Rectal smooth muscle tissue (tissue), 1 donor: ENCODE data around the gene GPRASP2.
"Not testable (repeated sequence)": the region's sequence is repeated elsewhere in the genome, so short reads cannot be mapped to it uniquely, and the experiment has no call there.

Source experiments
- H3K27ac ChIP-seq: one replicate; pipeline ENCODE4 v1.7.0; 2013; ENCODE audit warnings: low read depth, low read length, inconsistent platforms
- H3K27me3 ChIP-seq: one replicate; pipeline ENCODE4 v1.7.0; 2013; ENCODE audit warnings: low read length; ENCODE audit not compliant: control insufficient read depth, insufficient read depth
- H3K36me3 ChIP-seq: one replicate; pipeline ENCODE4 v1.7.0; 2013; ENCODE audit warnings: low read length; ENCODE audit not compliant: control insufficient read depth, insufficient read depth
- H3K4me1 ChIP-seq: one replicate; pipeline ENCODE4 v1.7.0; 2013; ENCODE audit warnings: low read length; ENCODE audit not compliant: control insufficient read depth, insufficient read depth
- H3K4me3 ChIP-seq: one replicate; pipeline ENCODE4 v1.7.0; 2013; ENCODE audit warnings: low read length
- H3K9ac ChIP-seq: one replicate; pipeline ENCODE4 v1.7.0; 2013; ENCODE audit warnings: low read length

GPRASP2 gene

DNA sequence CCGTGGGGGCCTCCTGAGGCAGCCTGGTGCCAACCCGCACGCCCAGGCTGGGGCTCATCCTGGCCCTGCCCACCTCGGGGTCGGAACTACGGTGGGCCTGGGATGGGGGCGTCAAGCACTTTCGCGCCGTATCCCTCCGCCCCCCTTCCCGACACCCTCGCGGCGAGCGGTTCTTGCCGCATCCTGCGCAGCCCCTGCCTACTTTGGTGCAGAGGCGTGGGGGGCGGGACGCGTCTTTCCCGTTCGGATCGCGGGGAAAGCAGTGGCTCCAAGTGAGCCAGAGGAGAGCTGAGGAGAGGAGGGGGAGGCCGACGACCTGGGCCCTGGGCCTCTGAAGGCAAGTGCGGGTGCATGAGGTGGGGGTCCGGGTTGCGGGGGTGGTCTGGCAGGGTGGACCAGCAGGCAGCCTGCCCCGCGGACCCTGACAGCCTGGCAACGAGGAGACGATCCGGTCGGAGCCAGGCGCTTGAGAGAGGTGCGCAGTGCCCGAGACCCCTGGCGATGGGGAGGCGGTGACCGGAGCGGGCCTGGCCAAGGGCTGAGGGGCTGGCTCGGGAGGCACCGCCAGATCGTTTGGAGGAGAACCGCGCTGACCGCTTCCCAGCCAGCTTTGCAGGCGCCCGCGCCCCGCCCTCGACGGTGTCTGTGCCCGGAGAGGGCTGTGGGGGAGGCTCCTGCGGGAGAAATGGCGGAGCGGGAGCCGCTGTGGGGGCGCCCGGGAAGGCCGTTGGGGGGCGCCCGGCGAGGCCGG lies at the start of gene GPRASP2:
TSS of gene GPRASP2 (plus strand) at position 233 of the 751 bp plus-strand sequence. CDS start 2,422 bp downstream, outside the sequence.
- peak within 1 kb of the TSS; percentile 89 for H3K27ac ChIP-seq
- peak within 1 kb of the TSS; percentile 24 for H3K9ac ChIP-seq

DNA sequence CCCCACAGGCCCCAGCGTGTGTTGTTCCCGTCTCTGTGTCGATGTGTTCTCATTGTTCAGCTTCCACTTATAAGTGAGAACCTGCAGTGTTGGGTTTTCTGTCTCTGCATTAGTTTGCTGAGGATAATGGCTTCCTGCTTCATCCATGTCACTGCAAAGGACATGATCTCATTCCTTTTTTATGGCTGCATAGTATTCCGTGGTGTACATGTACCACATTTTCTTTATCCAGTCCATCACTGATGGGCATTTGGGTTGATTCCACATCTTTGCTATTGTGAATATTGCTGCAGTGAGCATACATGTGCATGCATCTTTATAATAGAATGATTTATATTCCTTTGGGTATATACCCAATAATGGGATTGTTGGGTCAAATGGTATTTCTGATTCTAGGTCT lies 48.4 kb upstream of the GPRASP2 start:
- not testable (repeated sequence) for H3K4me3 ChIP-seq, H3K27me3 ChIP-seq, H3K36me3 ChIP-seq, H3K4me1 ChIP-seq, H3K9ac ChIP-seq, H3K27ac ChIP-seq

More for the DNA sequence above, at the start of gene GPRASP2:
- Histone ChIP-seq H3K27me3 (no peaks in the 10 kb centered on the region), H3K4me1 (no peaks in the 10 kb centered on the region), H3K36me3 (no peaks in the 10 kb centered on the region), H3K4me3 (peak within 1 kb of the TSS; percentile 71)

DNA sequence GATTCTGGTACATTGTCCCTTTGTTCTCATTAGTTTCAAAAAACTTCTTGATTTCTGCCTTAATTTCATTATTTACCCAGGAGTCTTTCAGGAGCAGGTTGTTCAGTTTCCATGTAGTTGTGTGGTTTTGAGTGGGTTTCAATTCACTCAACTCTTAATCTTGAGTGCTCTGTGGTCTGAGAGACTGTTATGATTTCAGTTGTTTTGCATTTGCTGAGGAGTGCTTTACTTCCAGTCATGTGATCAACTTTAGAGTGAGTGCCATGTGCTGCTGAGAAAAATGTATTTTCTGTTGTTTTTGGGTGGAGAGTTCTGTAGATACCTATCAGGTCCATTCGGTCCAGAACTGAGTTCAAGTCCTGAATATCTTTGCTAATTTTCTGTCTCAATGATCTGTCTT lies 45.2 kb upstream of the GPRASP2 start:
- H3K9ac ChIP-seq, H3K27me3 ChIP-seq, H3K4me1 ChIP-seq, H3K27ac ChIP-seq, H3K4me3 ChIP-seq, H3K36me3 ChIP-seq: not testable (repeated sequence)

DNA sequence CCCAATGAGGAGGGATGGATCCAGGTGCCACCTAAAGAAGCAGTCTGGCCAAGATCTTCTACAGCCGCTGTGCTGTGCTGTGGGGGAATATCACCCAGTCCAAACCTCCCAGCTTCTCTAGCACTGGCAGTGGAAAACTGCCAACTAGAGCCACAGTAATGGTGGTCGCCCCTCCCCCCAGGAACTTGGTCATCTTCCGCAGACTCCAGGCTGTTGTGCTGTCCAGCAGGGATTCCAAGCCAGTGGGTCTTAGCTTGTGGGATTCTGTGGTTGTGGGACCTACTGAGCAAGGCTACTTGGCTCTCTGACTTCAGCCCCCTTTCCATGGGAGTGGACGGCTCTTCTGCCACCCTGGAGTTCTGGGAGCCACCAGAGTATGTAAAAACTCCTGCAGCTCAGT lies 42.7 kb upstream of the GPRASP2 start:
- Histone ChIP-seq H3K27me3 (no peaks in the 10 kb centered on the region), H3K4me3 (no peak overlapping the region), H3K4me1 (no peaks in the 10 kb centered on the region), H3K27ac (no peak overlapping the region), H3K9ac (no peak overlapping the region), H3K36me3 (no peaks in the 10 kb centered on the region)

DNA sequence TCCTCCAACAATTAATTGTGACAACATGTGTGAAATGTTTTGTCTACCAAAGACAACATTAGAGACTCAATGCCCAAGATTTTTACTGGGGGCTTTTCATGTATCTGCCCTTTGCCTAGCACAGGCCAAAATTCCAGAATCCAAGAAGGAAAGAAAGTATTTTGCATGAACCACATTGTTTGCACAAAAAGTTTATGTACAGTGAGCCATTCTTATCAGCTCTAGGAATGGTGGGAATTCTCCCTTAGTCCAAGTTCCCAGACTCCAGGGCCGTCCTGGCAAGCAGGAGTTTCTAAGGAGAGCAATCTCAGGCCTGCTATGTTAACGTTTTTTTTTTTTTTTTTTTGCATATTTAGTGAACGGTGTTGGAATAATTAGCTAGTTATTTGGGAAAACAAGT lies 39.4 kb upstream of the GPRASP2 start:
- Histone ChIP-seq H3K27ac (no peak overlapping the region), H3K9ac (no peak overlapping the region), H3K4me1 (no peaks in the 10 kb centered on the region), H3K36me3 (no peaks in the 10 kb centered on the region), H3K4me3 (no peak overlapping the region), H3K27me3 (no peaks in the 10 kb centered on the region)

DNA sequence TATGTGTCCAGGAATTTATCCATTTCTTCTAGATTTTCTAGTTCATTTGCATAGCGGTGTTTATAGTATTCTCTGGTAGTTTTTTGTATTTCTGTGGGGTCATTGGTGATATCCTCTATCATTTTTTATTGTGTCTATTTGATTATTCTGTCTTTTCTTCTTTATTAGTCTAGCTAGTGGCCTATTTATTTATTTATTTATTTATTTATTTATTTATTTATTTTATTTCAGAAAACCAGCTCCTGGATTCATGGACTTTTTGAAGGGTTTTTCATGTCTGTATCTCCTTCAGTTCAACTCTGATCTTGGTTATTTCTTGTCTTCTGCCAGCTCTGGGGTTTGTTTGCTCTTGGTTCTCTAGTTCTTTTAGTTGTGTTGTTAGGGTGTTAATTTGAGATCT lies 34.8 kb upstream of the GPRASP2 start:
- not testable (repeated sequence) for H3K4me1 ChIP-seq, H3K9ac ChIP-seq, H3K4me3 ChIP-seq, H3K27me3 ChIP-seq, H3K36me3 ChIP-seq, H3K27ac ChIP-seq

DNA sequence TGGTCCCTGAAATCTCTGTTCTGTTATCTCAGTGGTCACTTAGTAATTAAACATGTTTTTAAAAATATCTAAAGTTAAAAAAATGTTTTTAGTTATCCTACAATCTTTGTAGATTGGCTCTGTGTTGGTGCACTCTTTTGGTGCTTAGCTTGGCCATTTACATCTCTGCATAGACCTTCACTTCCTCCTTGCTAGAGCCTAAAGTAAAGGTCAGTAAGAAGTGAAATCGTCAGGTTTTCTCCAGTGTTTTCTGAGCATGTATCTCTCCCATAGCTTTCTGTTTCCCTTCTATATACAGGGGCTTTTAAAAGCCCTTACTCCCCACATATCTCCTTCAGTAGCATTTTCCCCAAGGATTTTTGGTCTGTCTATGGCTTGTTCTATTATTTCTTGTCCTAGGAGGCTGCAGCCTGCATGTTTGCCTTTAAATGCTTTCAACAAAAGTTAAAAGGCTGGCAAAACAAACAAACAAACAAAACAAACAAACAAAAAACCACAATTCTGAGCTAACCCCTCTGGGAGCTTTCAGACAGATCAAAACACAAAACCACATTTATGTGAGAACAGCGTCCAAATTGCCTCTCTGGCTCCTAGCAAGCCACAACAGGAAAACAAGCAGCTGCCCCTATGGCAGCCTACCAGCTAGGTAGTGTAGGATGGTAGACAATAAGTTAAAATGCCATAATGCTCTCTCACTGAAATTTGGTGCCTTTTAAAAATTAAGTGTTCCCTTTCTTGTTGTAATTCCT lies 27.3 kb upstream of the GPRASP2 start:
- Histone ChIP-seq H3K4me3 (no peak overlapping the region), H3K27me3 (no peaks in the 10 kb centered on the region), H3K9ac (no peak overlapping the region), H3K4me1 (no peaks in the 10 kb centered on the region), H3K27ac (no peak overlapping the region), H3K36me3 (no peaks in the 10 kb centered on the region)

DNA sequence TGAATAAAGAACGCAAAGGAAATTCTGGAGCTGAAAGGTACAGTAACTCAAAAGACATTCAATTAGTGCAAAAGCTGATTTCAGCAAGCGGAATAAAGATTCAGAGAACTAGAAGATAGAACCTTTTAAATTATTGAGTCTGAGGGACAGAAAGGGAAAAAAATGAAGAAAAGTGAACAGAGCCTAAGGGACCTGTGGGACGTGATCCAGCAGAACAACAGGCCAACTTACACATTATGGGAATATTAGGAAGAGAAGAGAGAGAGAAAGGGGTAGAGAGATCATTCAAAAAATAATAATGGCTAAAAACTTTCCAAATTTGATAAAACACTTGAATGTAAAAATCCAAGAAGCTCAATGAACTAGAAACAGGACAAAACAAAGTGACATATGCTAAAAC lies 17.5 kb upstream of the GPRASP2 start:
- Histone ChIP-seq H3K27me3 (no peaks in the 10 kb centered on the region), H3K4me1 (no peaks in the 10 kb centered on the region), H3K4me3 (no peak overlapping the region), H3K36me3 (no peaks in the 10 kb centered on the region), H3K9ac (no peak overlapping the region), H3K27ac (no peak overlapping the region)

DNA sequence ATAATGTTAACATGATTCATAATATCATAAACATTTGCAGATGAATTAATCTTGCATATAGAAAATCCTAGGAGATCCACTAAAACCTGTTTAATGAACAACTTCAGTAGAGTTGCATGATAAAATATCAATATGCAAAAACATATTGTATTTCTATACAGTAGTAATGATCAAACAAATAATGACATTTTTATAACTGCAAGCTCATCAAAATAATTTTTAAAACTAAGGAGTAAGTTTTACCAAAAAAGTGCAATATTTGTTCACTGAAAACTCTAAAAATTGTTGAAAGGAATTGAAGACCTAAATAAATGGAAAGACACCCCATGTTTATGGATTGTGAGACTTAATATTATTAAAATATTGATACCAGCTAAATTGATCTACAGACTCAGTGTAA lies 15.9 kb upstream of the GPRASP2 start:
- no peak overlapping the region for H3K27ac ChIP-seq
- no peak overlapping the region for H3K9ac ChIP-seq
- no peaks in the 10 kb centered on the region for H3K27me3 ChIP-seq
- no peak overlapping the region for H3K4me3 ChIP-seq
- H3K36me3 ChIP-seq, result no peaks in the 10 kb centered on the region
- H3K4me1 ChIP-seq, result no peaks in the 10 kb centered on the region

DNA sequence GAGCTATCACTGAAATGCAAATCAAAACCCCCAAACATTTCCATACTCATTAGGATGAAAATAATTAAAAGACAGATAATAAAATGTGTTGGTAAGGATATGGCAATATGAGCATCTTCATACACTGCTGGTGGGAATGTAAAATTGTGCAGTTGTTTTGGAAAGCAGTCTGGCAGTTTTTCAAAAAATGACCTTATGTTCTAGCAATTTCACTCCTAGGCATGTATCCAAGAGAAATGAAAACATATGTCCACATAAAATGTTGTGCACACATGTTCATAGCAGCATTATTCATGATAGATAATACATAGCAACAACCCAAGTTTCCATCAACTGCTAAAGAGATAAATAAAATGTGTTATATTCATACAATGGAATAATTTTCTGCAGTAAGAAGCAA lies 14.8 kb upstream of the GPRASP2 start:
- no peak overlapping the region for H3K4me3 ChIP-seq
- no peaks in the 10 kb centered on the region for H3K4me1 ChIP-seq
- H3K36me3 ChIP-seq, result no peaks in the 10 kb centered on the region
- no peak overlapping the region for H3K9ac ChIP-seq
- H3K27ac ChIP-seq, result no peak overlapping the region
- no peaks in the 10 kb centered on the region for H3K27me3 ChIP-seq

DNA sequence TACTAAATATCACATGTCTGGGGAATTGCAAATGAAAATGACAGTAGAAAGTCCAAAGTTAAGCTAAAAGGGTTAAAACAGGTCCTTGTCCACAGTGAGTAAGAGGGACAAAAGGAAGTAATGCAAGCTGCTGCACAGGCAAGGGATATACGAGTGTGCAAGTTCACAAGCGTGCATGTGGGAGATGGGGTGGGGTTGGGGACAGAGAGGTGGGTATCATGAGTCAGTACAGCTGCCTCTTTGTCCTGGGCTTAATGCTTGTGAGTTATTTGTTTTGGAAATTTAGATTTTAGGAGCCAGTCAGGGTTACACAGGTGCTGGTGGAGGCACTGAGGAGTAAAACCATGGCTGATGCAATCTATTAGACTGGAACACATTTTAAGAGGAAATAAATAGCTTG lies 3.3 kb upstream of the GPRASP2 start:
- Histone ChIP-seq H3K27me3 (no peaks in the 10 kb centered on the region), H3K27ac (no peak overlapping the region), H3K36me3 (no peaks in the 10 kb centered on the region)

DNA sequence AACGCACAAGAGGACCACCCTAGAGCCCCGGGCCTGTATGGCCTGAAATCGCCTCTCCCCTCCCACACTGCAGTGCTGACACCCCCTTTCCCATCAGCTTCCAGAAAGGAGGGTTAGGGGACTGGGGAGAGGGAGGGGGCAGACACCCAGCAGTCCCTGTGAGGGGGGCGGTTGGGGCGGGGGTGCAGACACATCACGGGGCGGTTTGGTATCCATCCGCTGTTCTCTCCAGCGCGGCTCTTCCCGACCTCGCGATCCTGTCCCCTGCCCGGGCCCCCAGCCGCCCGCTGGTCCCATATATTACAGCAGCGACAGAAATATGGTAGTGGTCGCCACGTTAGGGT lies 404 bp upstream of the GPRASP2 start:
- no peak overlapping the region for H3K9ac ChIP-seq
- H3K36me3 ChIP-seq, result no peaks in the 10 kb centered on the region
- H3K27ac ChIP-seq, result no peak overlapping the region
- H3K4me3 ChIP-seq, result peak overlapping the region; percentile 71
- H3K4me1 ChIP-seq, result no peaks in the 10 kb centered on the region
- no peaks in the 10 kb centered on the region for H3K27me3 ChIP-seq

More for the DNA sequence above, 3.3 kb upstream of the GPRASP2 start:
- no peaks in the 10 kb centered on the region for H3K4me1 ChIP-seq
- no peak overlapping the region for H3K9ac ChIP-seq
- H3K4me3 ChIP-seq, result no peak overlapping the region
